WTC11 (cell line): ENCODE results near the gene FOXC1. TPM values are rescaled to one million over a fixed set of nuclear protein-coding genes. Genes with fewer than 3 reads are reported as not detected.

Source experiments
- ATAC-seq: fragments of 200-7000 bp; cut with Tn5 transposase; 2 replicates; pipeline ENCODE4 v1.10.0; 2021; ENCODE audit warnings: mild to moderate bottlenecking, moderate library complexity
- CTCF ChIA-PET: fragments of 300-600 bp; sonication (Branson Sonifier 250); formaldehyde crosslinking; loops from one replicate; lab custom pipeline; 2021; ENCODE audit warnings: antibody characterized with exemption; lab: Charles Lee
- POLR2A ChIA-PET: fragments of 350-600 bp; sonication (Branson Sonifier 250); formaldehyde crosslinking; loops from one replicate; lab custom pipeline; 2021; ENCODE audit warnings: antibody characterized with exemption; lab: Charles Lee
- DNase-seq: peaks from one replicate; pipeline ENCODE4 v3.0.0; 2021; ENCODE audit warnings: low spot score
- H3K27ac Mint-ChIP-seq: 2 replicates; pipeline ENCODE4 v1.8.0; 2021; ENCODE audit warnings: mixed read lengths
- H3K27me3 Mint-ChIP-seq: 2 replicates; pipeline ENCODE4 v1.8.0; 2021; ENCODE audit warnings: low read depth, mild to moderate bottlenecking, moderate library complexity, mixed read lengths
- H3K36me3 Mint-ChIP-seq: 2 replicates; pipeline ENCODE4 v1.8.0; 2021; ENCODE audit warnings: mixed read lengths
- H3K4me1 Mint-ChIP-seq: 2 replicates; pipeline ENCODE4 v1.8.0; 2022; ENCODE audit warnings: mixed read lengths
- H3K4me3 Mint-ChIP-seq: 2 replicates; pipeline ENCODE4 v1.8.0; 2021; ENCODE audit warnings: mild to moderate bottlenecking, moderate library complexity, mixed read lengths
- H3K9me3 Mint-ChIP-seq: 2 replicates; pipeline ENCODE4 v1.8.0; 2021; ENCODE audit warnings: mixed read lengths
- AFF4 ChIP-seq: sonication (generic); formaldehyde crosslinking; IDR thresholded peaks from 2 replicates; pipeline ENCODE4 v1.8.1; 2023; ENCODE audit warnings: mild to moderate bottlenecking, missing genetic modification reagents, borderline replicate concordance
- ATF1 ChIP-seq: sonication (generic); formaldehyde crosslinking; IDR thresholded peaks from 2 replicates; pipeline ENCODE4 v1.8.1; 2023; ENCODE audit warnings: mild to moderate bottlenecking, moderate library complexity, missing genetic modification reagents
- CREM ChIP-seq: sonication (generic); formaldehyde crosslinking; IDR thresholded peaks from 2 replicates; pipeline ENCODE4 v1.8.1; 2022; ENCODE audit warnings: mild to moderate bottlenecking, missing genetic modification reagents, moderate library complexity
- ERG ChIP-seq: fragments of 250-450 bp; sonication (Bioruptor Pico); IDR thresholded peaks from 2 replicates; pipeline ENCODE4 v1.8.0; 2021; ENCODE audit warnings: mild to moderate bottlenecking
- IRF2 ChIP-seq: sonication (generic); formaldehyde crosslinking; IDR thresholded peaks from 2 replicates; pipeline ENCODE4 v1.8.0; 2022; ENCODE audit warnings: low read depth, missing genetic modification reagents, borderline replicate concordance
- JAZF1 ChIP-seq: fragments of 250-450 bp; sonication (Bioruptor Pico); IDR thresholded peaks from 2 replicates; pipeline ENCODE4 v1.9.0; 2021; ENCODE audit warnings: moderate library complexity, mild to moderate bottlenecking, inconsistent platforms
- JUN ChIP-seq: sonication (generic); formaldehyde crosslinking; IDR thresholded peaks from 2 replicates; pipeline ENCODE4 v1.8.0; 2023; ENCODE audit warnings: mild to moderate bottlenecking, missing genetic modification reagents
- NFE2L1 ChIP-seq: sonication (generic); formaldehyde crosslinking; IDR thresholded peaks from 2 replicates; pipeline ENCODE4 v1.8.1; 2023; ENCODE audit warnings: missing genetic modification reagents
- NR2C2 ChIP-seq: sonication (generic); formaldehyde crosslinking; IDR thresholded peaks from 2 replicates; pipeline ENCODE4 v1.8.0; 2022; ENCODE audit warnings: mild to moderate bottlenecking, missing genetic modification reagents
- NR3C1 ChIP-seq: sonication (generic); formaldehyde crosslinking; conservative IDR thresholded peaks from 2 replicates; pipeline ENCODE4 v1.8.1; 2023; ENCODE audit warnings: low read depth, mild to moderate bottlenecking, missing genetic modification reagents
- OVOL2 ChIP-seq: fragments of 250-450 bp; sonication (Bioruptor Pico); IDR thresholded peaks from 2 replicates; pipeline ENCODE4 v1.9.0; 2021; ENCODE audit warnings: mild to moderate bottlenecking, borderline replicate concordance
- SOX15 ChIP-seq: fragments of 250-450 bp; sonication (Bioruptor Pico); IDR thresholded peaks from 2 replicates; pipeline ENCODE4 v1.9.0; 2021; ENCODE audit warnings: mild to moderate bottlenecking
- TEAD1 ChIP-seq: sonication (generic); formaldehyde crosslinking; IDR thresholded peaks from 2 replicates; pipeline ENCODE4 v1.8.0; 2022; ENCODE audit warnings: mild to moderate bottlenecking, missing genetic modification reagents
- ZBTB43 ChIP-seq: sonication (generic); formaldehyde crosslinking; IDR thresholded peaks from 2 replicates; pipeline ENCODE4 v1.8.1; 2023; ENCODE audit warnings: mild to moderate bottlenecking, missing genetic modification reagents
- ZNF121 ChIP-seq: sonication (generic); formaldehyde crosslinking; IDR thresholded peaks from 2 replicates; pipeline ENCODE4 v1.8.0; 2023; ENCODE audit warnings: missing genetic modification reagents
- ZNF263 ChIP-seq: sonication (generic); formaldehyde crosslinking; IDR thresholded peaks from 2 replicates; pipeline ENCODE4 v1.8.1; 2022; ENCODE audit warnings: low read depth, mild to moderate bottlenecking, moderate library complexity, missing genetic modification reagents
- ZNF532 ChIP-seq: fragments of 250-450 bp; sonication (Bioruptor Pico); IDR thresholded peaks from 2 replicates; pipeline ENCODE4 v1.9.0; 2021; ENCODE audit warnings: mild to moderate bottlenecking, borderline replicate concordance
- ZSCAN18 ChIP-seq: fragments of 250-450 bp; sonication (Bioruptor Pico); IDR thresholded peaks from 2 replicates; pipeline ENCODE4 v2.1.2; 2022; ENCODE audit warnings: mild to moderate bottlenecking, moderate library complexity
- total RNA-seq: library from RNA; stranded (reverse); gene quantifications from 3 replicates; pipeline ENCODE4 v1.2.3, GENCODE V29; 2021

The FOXC1 gene
- total RNA-seq, 1 experiment from 2014 or later, result 10.7 TPM

GRCh38 chr6:1581120-1581991, 28.4 kb upstream of the FOXC1 start (continued):
- no peak for TF ChIP-seq ERG (CRISPR knock-in tag)
- TF ChIP-seq SOX15, result no peak
- no peak for TF ChIP-seq AFF4 (CRISPR knock-in tag)
- TF ChIP-seq ZNF121, result no peak
- no peak for TF ChIP-seq CREM
- no peak for TF ChIP-seq JAZF1 (CRISPR knock-in tag)

- Mint-ChIP-seq H3K4me3 (no peak overlapping the region), H3K9me3 (0 out of 2 replicates have a peak, but pooled peaks cover 4% of the 10 kb centered on the region), H3K27ac (no peak overlapping the region), H3K36me3 (no peaks in the 10 kb centered on the region), H3K27me3 (no peaks in the 10 kb centered on the region), H3K4me1 (no peaks in the 10 kb centered on the region)
- ChIA-PET CTCF (interaction anchor here (1.0 to 1.5 kb wide), 2 partner anchors 12 to 30 kb away, joined by 4 to 5 read pairs; no protein-coding TSS in a partner anchor), POLR2A (no interaction called here)
- DNase-seq, result no peak
- no peak for TF ChIP-seq NR3C1 (CRISPR knock-in tag)
- TF ChIP-seq OVOL2 (CRISPR knock-in tag), result no peak
- no peak for TF ChIP-seq ZBTB43 (CRISPR knock-in tag)
- TF ChIP-seq ZSCAN18 (CRISPR knock-in tag), result no peak
- no peak for TF ChIP-seq ATF1 (CRISPR knock-in tag)
- no peak for TF ChIP-seq TEAD1 (CRISPR knock-in tag)
- no peak for TF ChIP-seq NFE2L1 (CRISPR knock-in tag)
- TF ChIP-seq, all 79 proteins: peak for 0
- no peak for ATAC-seq
These were observed 25.6 kb upstream of the FOXC1 start for GRCh38 chr6:1584146-1584545.

GRCh38 chr6:1584996-1585668, 24.6 kb upstream of the FOXC1 start:
- H3K4me1 Mint-ChIP-seq, result no peaks in the 10 kb centered on the region
- H3K4me3 Mint-ChIP-seq, result no peak overlapping the region
- H3K27ac Mint-ChIP-seq, result no peak overlapping the region
- no peaks in the 10 kb centered on the region for H3K27me3 Mint-ChIP-seq
- 0 out of 2 replicates have a peak, but pooled peaks cover 4% of the 10 kb centered on the region for H3K9me3 Mint-ChIP-seq
- ChIA-PET CTCF (interaction anchor here (0.6 to 1.5 kb wide), 3 partner anchors 11 to 1199 kb away, joined by 3 to 5 read pairs (median 4); no protein-coding TSS in a partner anchor), POLR2A (no interaction called here)
- DNase-seq (no peak), ATAC-seq (no peak)
- TF ChIP-seq IRF2 (CRISPR knock-in tag) (no peak), NR2C2 (no peak), ZNF532 (no peak), ZNF263 (no peak), JUN (no peak), ZBTB43 (CRISPR knock-in tag) (no peak)
- no peaks in the 10 kb centered on the region for H3K36me3 Mint-ChIP-seq
